Uterus (tissue), 4 donors: ENCODE data around the gene MSMP. TPM values are rescaled to one million over a fixed set of nuclear protein-coding genes. Genes with fewer than 3 reads are reported as not detected.

Experiments
- DNase-seq, 2 donors: peaks; one replicate each; pipeline ENCODE4 v3.0.0-alpha.2; 2019 to 2020
- H3K27ac ChIP-seq, 2 donors: fragments of 200-600 bp; sonication (generic); 1 replicate in 1 of 2; 2 replicates in 1 of 2; pipeline ENCODE4 v1.5.1; 2016 to 2018
- H3K27me3 ChIP-seq, 2 donors: fragments of 200-600 bp; sonication (generic); one replicate each; pipeline ENCODE4 v1.5.1; 2018 to 2019; ENCODE audit warnings: control low read depth in 1 of 2
- H3K36me3 ChIP-seq, 2 donors: fragments of 200-600 bp; sonication (generic); one replicate each; pipeline ENCODE4 v1.5.1; 2019; ENCODE audit warnings: control low read depth in 1 of 2
- H3K4me1 ChIP-seq, 2 donors: fragments of 200-600 bp; sonication (generic); one replicate each; pipeline ENCODE4 v1.5.1; 2018 to 2019; ENCODE audit warnings: control low read depth in 1 of 2
- H3K4me3 ChIP-seq, 2 donors: fragments of 200-600 bp; sonication (generic); 1 replicate in 1 of 2; 2 replicates in 1 of 2; pipeline ENCODE4 v1.5.1; 2018 to 2019; ENCODE audit warnings: mild to moderate bottlenecking in 1 of 2
- H3K9me3 ChIP-seq, 2 donors: fragments of 200-600 bp; sonication (generic); one replicate each; pipeline ENCODE4 v1.5.1; 2019; ENCODE audit warnings: control low read depth in 1 of 2
- POLR2A ChIP-seq, 2 donors: fragments of 450-650 bp; IDR thresholded peaks; one replicate each; pipeline ENCODE4 v1.6.1; 2016; ENCODE audit warnings: antibody characterized with exemption in 2 of 2, mild to moderate bottlenecking in 1 of 2, moderate library complexity in 1 of 2
- intact Hi-C: fragments of 100-400 bp; cut with DNase I; formaldehyde crosslinking; loops from one replicate; pipeline ENCODE4 v1.15.1; 2023; ENCODE audit warnings: low total_unique reads
- total RNA-seq, 4 donors: library from RNA; depleted of rRNA in 3 of 4; stranded (reverse); fragments of >200 nt in 3 of 4; gene quantifications; one replicate each; pipeline versions ENCODE4 v1.1.0 to v1.2.4, GENCODE V29; 2014 to 2023
- TF ChIP-seq, protein P1 (sequence below), 4 experiments: fragments of 200-600 bp in 2 of 4; fragments of 450-650 bp in 2 of 4; sonication (generic) in 2 of 4; IDR thresholded peaks; one replicate each; pipeline ENCODE4 v1.5.1; 2016 to 2019; ENCODE audit warnings: antibody characterized with exemption in 4 of 4, mild to moderate bottlenecking in 2 of 4, moderate library complexity in 1 of 4
- donor health status: DM: yes; HTN: yes; CAD: no.

Gene MSMP
- total RNA-seq, 4 donors from 2014 or later, result not detected

GRCh38 chr9:35728041-35728971 lies 25.8 kb downstream of the MSMP start:
- Histone ChIP-seq H3K36me3 (no peaks in the 10 kb centered on the region), H3K9me3 (no peaks in the 10 kb centered on the region), H3K27me3 (no peaks in the 10 kb centered on the region), H3K4me3 (peak overlapping the region; percentile 31 to 84), H3K27ac (peak overlapping the region; percentile 94 to 97), H3K4me1 (peaks cover 0 to 4% of the 10 kb centered on the region in 2 donors)
- DNase-seq, result peak; percentile 83 to 92
- intact Hi-C loops, result loop anchor here (5.0 kb wide), 1 partner anchor 41 kb away; the partner anchor contains the start of gene TPM2
- TF ChIP-seq, protein P1, sequence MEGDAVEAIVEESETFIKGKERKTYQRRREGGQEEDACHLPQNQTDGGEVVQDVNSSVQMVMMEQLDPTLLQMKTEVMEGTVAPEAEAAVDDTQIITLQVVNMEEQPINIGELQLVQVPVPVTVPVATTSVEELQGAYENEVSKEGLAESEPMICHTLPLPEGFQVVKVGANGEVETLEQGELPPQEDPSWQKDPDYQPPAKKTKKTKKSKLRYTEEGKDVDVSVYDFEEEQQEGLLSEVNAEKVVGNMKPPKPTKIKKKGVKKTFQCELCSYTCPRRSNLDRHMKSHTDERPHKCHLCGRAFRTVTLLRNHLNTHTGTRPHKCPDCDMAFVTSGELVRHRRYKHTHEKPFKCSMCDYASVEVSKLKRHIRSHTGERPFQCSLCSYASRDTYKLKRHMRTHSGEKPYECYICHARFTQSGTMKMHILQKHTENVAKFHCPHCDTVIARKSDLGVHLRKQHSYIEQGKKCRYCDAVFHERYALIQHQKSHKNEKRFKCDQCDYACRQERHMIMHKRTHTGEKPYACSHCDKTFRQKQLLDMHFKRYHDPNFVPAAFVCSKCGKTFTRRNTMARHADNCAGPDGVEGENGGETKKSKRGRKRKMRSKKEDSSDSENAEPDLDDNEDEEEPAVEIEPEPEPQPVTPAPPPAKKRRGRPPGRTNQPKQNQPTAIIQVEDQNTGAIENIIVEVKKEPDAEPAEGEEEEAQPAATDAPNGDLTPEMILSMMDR (IDR thresholded peaks at IDR 0.05), result peak in 1 of 4 experiments; percentile 1
- peak; percentile 74 to 76 for TF ChIP-seq POLR2A (IDR thresholded peaks at IDR 0.05)

GRCh38 chr9:35727676-35728040 lies 26.4 kb downstream of the MSMP start:
- TF ChIP-seq POLR2A (IDR thresholded peaks at IDR 0.05), result no peak
- TF ChIP-seq, protein P1 (IDR thresholded peaks at IDR 0.05), result no peak
- Histone ChIP-seq H3K9me3 (no peaks in the 10 kb centered on the region), H3K4me3 (peak overlapping the region; percentile 31 to 84), H3K27me3 (no peaks in the 10 kb centered on the region), H3K36me3 (no peaks in the 10 kb centered on the region), H3K27ac (peak overlapping the region; percentile 94 to 97), H3K4me1 (no peaks in the 10 kb centered on the region)
- intact Hi-C loops, result loop anchor here (5.0 kb wide), 1 partner anchor 40 kb away; the partner anchor contains the start of gene TPM2
- DNase-seq, result no peak

DNA sequence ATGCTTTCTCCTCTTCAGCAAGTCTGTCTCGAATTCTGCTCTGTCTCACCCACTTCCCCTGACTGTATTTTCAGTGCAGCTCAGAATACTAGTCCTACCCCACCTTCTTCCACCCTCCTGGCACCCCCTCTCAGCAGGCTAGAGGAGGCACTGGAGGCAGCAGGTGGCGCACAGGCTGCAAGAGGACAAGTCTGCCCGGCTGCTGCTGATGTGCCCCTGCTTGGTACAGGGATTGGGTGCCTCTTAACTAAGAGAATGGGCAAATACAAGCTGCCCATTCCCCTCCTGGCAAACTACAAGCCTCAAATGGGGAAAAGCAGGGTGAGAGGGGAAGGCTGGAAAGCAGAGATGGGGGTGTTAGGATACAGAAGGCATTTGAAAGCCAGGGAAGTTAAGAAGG lies 27.1 kb downstream of the MSMP start:
- intact Hi-C loops, result loop anchor here (5.0 kb wide), 1 partner anchor 40 kb away; the partner anchor contains the start of gene TPM2
- no peaks in the 10 kb centered on the region for H3K36me3 ChIP-seq
- peak overlapping the region in 1 of 2 donors; percentile 31 for H3K4me3 ChIP-seq
- peak in 1 of 2 donors; percentile 62 for DNase-seq
- H3K27ac ChIP-seq, result peak overlapping the region; percentile 94 to 97
- no peaks in the 10 kb centered on the region for H3K27me3 ChIP-seq
- H3K9me3 ChIP-seq, result no peaks in the 10 kb centered on the region
- H3K4me1 ChIP-seq, result no peaks in the 10 kb centered on the region
- TF ChIP-seq, protein P1 (IDR thresholded peaks at IDR 0.05), result peak in 2 of 4 experiments; percentile 8 to 35
- no peak for TF ChIP-seq POLR2A (IDR thresholded peaks at IDR 0.05)

- Histone ChIP-seq H3K9me3 (no peaks in the 10 kb centered on the region), H3K27me3 (no peaks in the 10 kb centered on the region), H3K4me1 (no peaks in the 10 kb centered on the region), H3K36me3 (no peaks in the 10 kb centered on the region), H3K4me3 (no peak overlapping the region), H3K27ac (no peak overlapping the region)
- TF ChIP-seq, protein P1 (IDR thresholded peaks at IDR 0.05), result no peak
- TF ChIP-seq POLR2A (IDR thresholded peaks at IDR 0.05), result no peak
- no peak for DNase-seq
- intact Hi-C loops, result loop anchor here (5.0 kb wide), 1 partner anchor 38 kb away; the partner anchor contains the start of gene TPM2
Observed at GRCh38 chr9:35725362-35725761, 28.7 kb downstream of the MSMP start.

DNA sequence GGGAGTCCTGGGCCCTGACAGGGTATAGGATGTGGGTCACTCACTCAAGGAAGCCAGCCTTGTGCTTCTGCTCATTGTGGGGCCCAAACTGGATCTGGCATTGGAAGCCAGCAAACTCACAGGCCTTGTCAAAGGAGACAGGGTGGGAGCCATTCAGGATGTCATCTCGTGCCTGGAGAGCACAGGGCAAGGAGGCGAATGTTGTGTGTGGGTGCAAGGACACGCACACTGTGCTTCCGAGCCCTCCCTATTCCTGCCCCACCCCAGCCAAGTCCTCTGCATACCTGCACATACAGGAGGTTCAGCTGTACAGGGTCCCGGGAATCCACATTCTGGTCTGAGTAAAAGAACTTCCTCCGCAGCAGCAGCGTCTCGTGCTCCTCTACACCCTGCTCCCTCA lies 30.2 kb downstream of the MSMP start:
- H3K27ac ChIP-seq, result no peak overlapping the region
- DNase-seq, result no peak
- intact Hi-C loops, result no loop called here
- H3K9me3 ChIP-seq, result no peaks in the 10 kb centered on the region
- no peak overlapping the region for H3K4me3 ChIP-seq
- TF ChIP-seq, protein P1 (IDR thresholded peaks at IDR 0.05), result no peak
- no peak for TF ChIP-seq POLR2A (IDR thresholded peaks at IDR 0.05)
- no peaks in the 10 kb centered on the region for H3K4me1 ChIP-seq
- no peaks in the 10 kb centered on the region for H3K36me3 ChIP-seq
- no peaks in the 10 kb centered on the region for H3K27me3 ChIP-seq
